Islet of Langerhans (tissue), 1 donor: ENCODE data around the gene ELOVL5.
"Not testable (repeated sequence)": the region's sequence is repeated elsewhere in the genome, so short reads cannot be mapped to it uniquely, and the experiment has no call there.

ENCODE experiments used
- FAIRE-seq: peaks from one replicate; lab custom pipeline; 2011; peaks lifted over from hg19 to GRCh38; lab: Jason Lieb, UNC

The ELOVL5 gene

GRCh38 chr6:53328375-53328774 lies 20.4 kb downstream of the ELOVL5 start:
- no peak for FAIRE-seq

GRCh38 chr6:53327017-53327395 lies 21.7 kb downstream of the ELOVL5 start:
- no peak for FAIRE-seq

GRCh38 chr6:53326372-53327016 lies 22.3 kb downstream of the ELOVL5 start:
- FAIRE-seq, result no peak

GRCh38 chr6:53325785-53326184 lies 23.0 kb downstream of the ELOVL5 start:
- FAIRE-seq, result no peak

- FAIRE-seq, result no peak
Measured at GRCh38 chr6:53322188-53323029, 26.3 kb downstream of the ELOVL5 start.

DNA sequence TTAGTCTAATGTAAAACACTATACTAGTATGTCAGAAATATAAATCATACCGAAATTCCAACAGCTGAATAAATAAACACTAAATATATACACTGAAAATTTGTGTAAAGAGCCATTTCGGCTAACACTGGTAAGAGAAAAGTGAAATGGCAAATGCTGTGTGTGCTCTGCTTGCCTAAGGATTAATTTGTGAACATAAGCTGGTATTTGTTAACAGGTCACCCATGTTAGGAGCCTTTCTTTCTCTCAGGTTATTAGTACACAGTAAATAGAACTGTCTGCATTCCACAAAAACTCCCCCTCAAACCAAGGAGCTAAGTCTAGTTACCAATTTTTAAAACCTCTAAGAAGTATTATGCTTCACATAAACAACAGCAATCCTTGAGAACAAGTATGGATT lies 27.0 kb downstream of the ELOVL5 start:
- no peak for FAIRE-seq

DNA sequence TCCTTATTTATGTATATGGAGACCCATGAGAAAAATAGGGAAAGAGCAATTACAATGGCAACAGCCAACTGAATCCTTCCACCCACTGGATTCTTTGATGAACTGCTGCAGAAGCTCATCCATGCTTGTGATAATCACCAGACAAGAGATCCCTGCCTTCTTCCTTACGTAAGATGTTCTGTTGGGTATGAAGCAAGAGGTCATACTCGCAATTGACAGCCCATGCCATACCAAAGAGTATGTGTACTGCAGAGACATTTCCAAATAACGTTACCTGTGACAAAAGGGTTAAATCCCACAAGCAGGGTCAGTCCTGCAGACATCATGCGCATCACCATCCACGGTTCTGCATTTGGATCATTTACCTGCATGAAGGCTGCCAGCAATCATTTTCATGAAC lies 27.8 kb downstream of the ELOVL5 start:
- FAIRE-seq, result no peak

DNA sequence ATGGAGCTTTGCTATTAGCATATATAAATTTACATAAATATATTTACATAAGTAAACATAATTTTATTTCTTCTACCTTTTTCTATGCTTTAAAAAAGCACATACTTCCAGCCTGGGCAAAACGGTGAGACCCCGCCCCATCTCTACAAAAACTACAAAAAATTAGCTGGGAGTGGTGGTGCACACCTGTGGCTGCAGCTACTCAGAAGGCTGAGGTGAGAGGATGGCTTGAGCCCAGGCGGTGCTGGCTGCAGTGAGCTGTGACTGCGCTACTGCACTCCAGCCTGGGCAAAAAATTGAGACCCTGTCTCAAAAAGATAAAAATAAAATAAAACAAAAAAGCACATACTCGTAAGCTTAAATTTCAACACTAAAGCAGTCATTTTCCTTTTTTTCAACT lies 30.3 kb downstream of the ELOVL5 start:
- no peak for FAIRE-seq

GRCh38 chr6:53317861-53318260 lies 30.9 kb downstream of the ELOVL5 start:
- no peak for FAIRE-seq

DNA sequence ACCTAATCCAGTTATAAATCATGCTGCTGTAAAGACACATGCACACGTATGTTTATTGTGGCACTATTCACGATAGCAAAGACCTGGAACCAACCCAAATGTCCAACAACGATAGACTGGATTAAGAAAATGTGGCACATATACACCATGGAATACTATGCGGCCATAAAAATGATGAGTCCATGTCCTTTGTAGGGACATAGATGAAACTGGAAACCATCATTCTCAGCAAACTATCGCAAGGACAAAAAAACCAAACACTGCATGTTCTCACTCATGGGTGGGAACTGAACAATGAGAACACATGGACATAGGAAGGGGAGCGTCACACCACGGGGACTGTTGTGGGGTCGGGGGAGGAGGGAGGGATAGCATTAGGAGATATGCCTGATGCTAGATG lies 31.5 kb downstream of the ELOVL5 start:
- FAIRE-seq, result not testable (repeated sequence)

DNA sequence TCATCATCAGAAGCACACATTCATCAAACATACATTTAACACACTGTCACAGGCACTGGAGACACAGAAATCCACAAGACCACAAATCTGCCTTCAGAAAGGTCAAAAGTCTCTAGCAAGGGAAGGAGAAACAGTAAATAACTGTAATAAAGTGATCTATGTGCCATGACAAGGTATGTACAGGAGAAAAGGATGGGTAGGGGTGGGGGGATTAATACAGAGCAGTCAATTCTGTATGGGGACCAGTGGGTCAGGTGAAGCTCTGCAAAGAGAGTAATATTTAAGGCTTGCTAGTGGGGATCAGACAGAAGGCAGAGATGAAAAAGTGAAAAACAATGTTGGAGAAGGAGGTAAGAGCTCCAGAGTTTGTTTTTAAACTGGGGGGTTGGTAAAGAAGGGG lies 32.6 kb downstream of the ELOVL5 start:
- FAIRE-seq, result no peak

GRCh38 chr6:53315086-53315724 lies 33.5 kb downstream of the ELOVL5 start:
- FAIRE-seq, result no peak

- no peak for FAIRE-seq
Measured at GRCh38 chr6:53313784-53314400, 34.9 kb downstream of the ELOVL5 start.

GRCh38 chr6:53312355-53312754 lies 36.4 kb downstream of the ELOVL5 start:
- no peak for FAIRE-seq

GRCh38 chr6:53311586-53311935 lies 37.2 kb downstream of the ELOVL5 start:
- FAIRE-seq, result no peak

GRCh38 chr6:53310771-53311585 lies 37.8 kb downstream of the ELOVL5 start:
- FAIRE-seq, result no peak

GRCh38 chr6:53309901-53310300 lies 38.8 kb downstream of the ELOVL5 start:
- no peak for FAIRE-seq

- FAIRE-seq, result no peak
Measured at GRCh38 chr6:53309059-53309900, 39.5 kb downstream of the ELOVL5 start.

DNA sequence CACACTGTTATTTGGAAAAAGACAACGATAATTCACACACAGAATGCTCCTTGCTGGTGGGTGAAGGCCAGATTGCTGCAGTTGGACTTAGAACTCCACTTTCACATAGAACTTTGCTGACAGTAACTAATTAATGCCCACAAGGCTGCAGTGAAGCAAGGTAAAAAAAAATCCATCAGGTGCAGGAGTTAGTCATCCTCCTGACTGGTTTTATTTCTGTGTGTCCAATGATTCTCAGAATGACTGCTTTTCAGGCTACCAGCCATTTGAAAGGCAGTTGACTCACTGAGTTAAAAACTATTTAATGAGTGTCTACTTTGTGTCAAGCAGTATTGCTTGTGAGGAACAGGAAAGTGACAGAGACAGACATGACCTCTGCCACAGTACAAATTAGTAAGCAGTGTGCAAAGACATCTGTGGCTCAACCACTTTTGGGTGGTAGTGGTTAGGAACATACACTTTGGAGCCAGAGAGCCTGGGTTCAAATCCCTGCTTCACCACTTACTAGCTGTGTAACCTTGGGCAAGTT lies 41.9 kb downstream of the ELOVL5 start:
- no peak for FAIRE-seq

DNA sequence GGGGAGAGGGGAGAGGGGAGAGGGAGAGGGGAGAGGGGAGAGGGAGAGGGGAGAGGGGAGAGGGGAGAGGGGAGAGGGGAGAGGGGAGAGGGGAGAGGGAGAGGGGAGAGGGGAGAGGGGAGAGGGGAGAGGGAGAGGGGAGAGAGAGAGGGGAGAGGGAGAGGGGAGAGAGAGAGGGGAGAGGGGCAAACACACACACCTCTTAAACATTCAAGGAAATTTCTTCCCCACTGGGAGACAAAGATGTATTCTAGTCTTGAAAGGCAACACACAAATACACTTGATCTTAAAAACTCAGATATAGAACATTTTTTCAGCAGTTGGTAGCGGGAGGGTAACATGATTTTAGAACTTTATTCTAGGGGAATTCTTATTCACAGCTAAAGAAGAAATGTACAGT lies 42.5 kb downstream of the ELOVL5 start:
- FAIRE-seq, result not testable (repeated sequence)

GRCh38 chr6:53305506-53306005 lies 43.2 kb downstream of the ELOVL5 start:
- FAIRE-seq, result not testable (repeated sequence)
